Karpas-422 (cell line): Measurements from ENCODE around the gene NKX2-2. TPM values are rescaled to one million over a fixed set of nuclear protein-coding genes. Genes with fewer than 3 reads are reported as not detected.

ENCODE experiments used
- DNase-seq: peaks from one replicate; pipeline ENCODE4 v3.0.0-alpha.2; 2015
- H2AFZ ChIP-seq: fragments of 200-600 bp; sonication (generic); 2 replicates; pipeline ENCODE4 v1.6.1; 2014; ENCODE audit warnings: antibody characterized with exemption, low read length, mixed read lengths
- H3K27ac ChIP-seq: fragments of 200-600 bp; sonication (generic); 2 replicates; pipeline ENCODE4 v1.5.1; 2014; ENCODE audit warnings: mild to moderate bottlenecking, low read length, moderate library complexity
- H3K27me3 ChIP-seq: fragments of 200-600 bp; sonication (generic); 2 replicates; pipeline ENCODE4 v1.6.1; 2014; ENCODE audit warnings: low read length, mixed read lengths
- H3K36me3 ChIP-seq: fragments of 200-600 bp; sonication (generic); 2 replicates; pipeline ENCODE4 v1.6.1; 2014; ENCODE audit warnings: low read length, mixed read lengths; ENCODE audit not compliant: insufficient read depth
- H3K4me1 ChIP-seq: fragments of 200-600 bp; sonication (generic); 2 replicates; pipeline ENCODE4 v1.6.1; 2014; ENCODE audit warnings: mild to moderate bottlenecking, low read length, mixed read lengths
- H3K4me2 ChIP-seq: fragments of 200-600 bp; sonication (generic); 2 replicates; pipeline ENCODE4 v1.6.1; 2014; ENCODE audit warnings: low read length, low read depth, mild to moderate bottlenecking; ENCODE audit not compliant: poor library complexity, severe bottlenecking
- H3K4me3 ChIP-seq: fragments of 200-600 bp; sonication (generic); 2 replicates; pipeline ENCODE4 v1.5.1; 2014; ENCODE audit warnings: mild to moderate bottlenecking, antibody characterized with exemption, low read length, mixed read lengths
- H3K79me2 ChIP-seq: fragments of 200-600 bp; sonication (generic); 2 replicates; pipeline ENCODE4 v1.6.1; 2014; ENCODE audit warnings: mild to moderate bottlenecking, low read length, mixed read lengths
- H3K9ac ChIP-seq: fragments of 200-600 bp; sonication (generic); 2 replicates; pipeline ENCODE4 v1.6.0; 2014; ENCODE audit warnings: low read length
- H3K9me2 ChIP-seq: fragments of 200-600 bp; sonication (generic), shearing (Covaris generic); replicated peaks from 2 replicates; pipeline ENCODE4 v1.6.0; 2014; ENCODE audit warnings: mild to moderate bottlenecking, low read length, moderate library complexity; ENCODE audit not compliant: insufficient read depth
- H3K9me3 ChIP-seq: fragments of 300-700, 200-600 bp; sonication (generic); 2 replicates; pipeline ENCODE4 v1.6.1; 2014; ENCODE audit warnings: low read length, mixed read lengths
- H4K20me1 ChIP-seq: fragments of 200-600 bp; sonication (generic); 2 replicates; pipeline ENCODE4 v1.6.1; 2014; ENCODE audit warnings: mild to moderate bottlenecking, antibody characterized with exemption, low read length, low read depth; ENCODE audit not compliant: insufficient read depth
- total RNA-seq: library from RNA; depleted of rRNA; stranded (reverse); fragments of >200 nt; shearing (Covaris generic); gene quantifications from 2 replicates; pipeline ENCODE4 v1.2.3, GENCODE V29; 2014; ENCODE audit warnings: low replicate concordance

Gene NKX2-2
- total RNA-seq, 1 experiment from 2014 or later = not detected

- H3K4me2 ChIP-seq = no peak overlapping the region
- no peak overlapping the region for H2AFZ ChIP-seq
- no peak overlapping the region for H3K27ac ChIP-seq
- no peak overlapping the region for H3K9ac ChIP-seq
- H3K9me2 ChIP-seq = no peaks in the 10 kb centered on the region
- H3K4me1 ChIP-seq = no peaks in the 10 kb centered on the region
- no peak overlapping the region for H3K4me3 ChIP-seq
- H3K36me3 ChIP-seq = no peaks in the 10 kb centered on the region
- no peaks in the 10 kb centered on the region for H4K20me1 ChIP-seq
- H3K9me3 ChIP-seq = no peaks in the 10 kb centered on the region
- no peaks in the 10 kb centered on the region for H3K79me2 ChIP-seq
- H3K27me3 ChIP-seq = no peaks in the 10 kb centered on the region
- DNase-seq = no peak
These were observed 642 bp downstream of the NKX2-2 start for GRCh38 chr20:21513181-21513663.

- Histone ChIP-seq H3K4me2 (no peak overlapping the region), H3K27ac (no peak overlapping the region), H4K20me1 (no peaks in the 10 kb centered on the region), H3K79me2 (no peaks in the 10 kb centered on the region), H3K9me2 (no peaks in the 10 kb centered on the region), H3K36me3 (no peaks in the 10 kb centered on the region), H3K9me3 (no peaks in the 10 kb centered on the region), H3K27me3 (no peaks in the 10 kb centered on the region), H2AFZ (no peak overlapping the region), H3K4me1 (no peaks in the 10 kb centered on the region), H3K9ac (no peak overlapping the region), H3K4me3 (no peak overlapping the region)
- DNase-seq = no peak
These were observed 1.2 kb downstream of the NKX2-2 start for GRCh38 chr20:21512634-21513180.

DNA sequence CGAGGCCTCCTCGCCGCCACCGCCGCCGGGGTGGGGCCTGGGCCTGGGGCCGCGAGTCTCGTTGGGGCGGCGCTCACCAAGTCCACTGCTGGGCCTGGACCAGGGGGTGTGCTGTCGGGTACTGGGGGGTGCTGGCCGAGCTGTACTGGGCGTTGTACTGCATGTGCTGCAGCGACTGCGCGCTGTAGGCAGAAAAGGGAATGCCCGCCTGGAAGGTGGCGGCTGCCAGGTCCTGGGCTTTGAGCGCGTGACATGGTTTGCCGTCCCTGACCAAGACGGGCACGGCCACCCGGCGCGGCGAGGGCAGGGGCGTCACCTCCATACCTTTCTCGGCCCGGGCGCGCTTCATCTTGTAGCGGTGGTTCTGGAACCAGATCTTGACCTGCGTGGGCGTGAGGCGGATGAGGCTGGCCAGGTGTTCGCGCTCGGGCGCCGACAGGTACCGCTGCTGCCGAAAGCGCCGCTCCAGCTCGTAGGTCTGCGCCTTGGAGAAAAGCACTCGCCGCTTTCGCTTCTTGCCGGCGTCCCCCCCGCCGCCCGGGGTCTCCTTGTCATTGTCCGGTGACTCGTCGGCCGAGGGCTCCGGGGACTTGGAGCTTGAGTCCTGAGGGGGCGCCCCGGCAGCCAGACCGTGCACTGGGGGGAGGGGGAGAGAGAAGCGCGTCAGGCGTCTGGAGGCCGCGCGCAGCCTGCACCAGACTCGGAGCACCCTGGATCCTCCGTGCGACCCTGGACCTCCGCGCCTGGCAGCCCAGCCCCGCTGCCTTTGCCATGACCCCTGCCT lies 1.8 kb downstream of the NKX2-2 start:
- H3K27ac ChIP-seq = no peak overlapping the region
- no peaks in the 10 kb centered on the region for H3K9me2 ChIP-seq
- no peak overlapping the region for H3K4me3 ChIP-seq
- H3K36me3 ChIP-seq = no peaks in the 10 kb centered on the region
- no peaks in the 10 kb centered on the region for H3K79me2 ChIP-seq
- H3K4me1 ChIP-seq = no peaks in the 10 kb centered on the region
- no peak overlapping the region for H3K9ac ChIP-seq
- H4K20me1 ChIP-seq = no peaks in the 10 kb centered on the region
- H3K9me3 ChIP-seq = no peaks in the 10 kb centered on the region
- H3K4me2 ChIP-seq = no peak overlapping the region
- H2AFZ ChIP-seq = no peak overlapping the region
- no peaks in the 10 kb centered on the region for H3K27me3 ChIP-seq
- no peak for DNase-seq

DNA sequence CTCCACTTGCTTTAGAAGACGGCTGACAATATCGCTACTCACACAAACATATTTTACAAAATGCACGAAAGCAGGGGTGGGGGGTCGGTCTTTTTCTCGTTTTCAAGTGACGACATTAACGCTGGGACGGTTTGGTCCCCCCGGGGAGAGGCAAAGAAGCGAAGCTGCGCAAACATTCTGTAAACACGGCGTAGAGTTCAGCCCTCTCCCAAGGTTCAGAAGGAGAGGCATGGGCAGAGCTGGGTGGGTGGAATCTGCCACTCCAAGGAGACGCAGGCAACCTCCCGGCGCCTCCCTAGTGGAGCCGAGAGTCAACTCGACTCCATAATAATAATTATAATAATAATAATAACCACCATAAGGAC lies 2.4 kb downstream of the NKX2-2 start:
- H3K4me1 ChIP-seq = no peaks in the 10 kb centered on the region
- no peaks in the 10 kb centered on the region for H4K20me1 ChIP-seq
- DNase-seq = no peak
- no peak overlapping the region for H3K4me2 ChIP-seq
- no peaks in the 10 kb centered on the region for H3K27me3 ChIP-seq
- H3K36me3 ChIP-seq = no peaks in the 10 kb centered on the region
- no peak overlapping the region for H2AFZ ChIP-seq
- H3K9me2 ChIP-seq = no peaks in the 10 kb centered on the region
- no peaks in the 10 kb centered on the region for H3K9me3 ChIP-seq
- no peaks in the 10 kb centered on the region for H3K79me2 ChIP-seq
- no peak overlapping the region for H3K27ac ChIP-seq
- no peak overlapping the region for H3K9ac ChIP-seq
- H3K4me3 ChIP-seq = no peak overlapping the region

GRCh38 chr20:21510414-21511384 lies 3.2 kb downstream of the NKX2-2 start:
- no peaks in the 10 kb centered on the region for H3K27me3 ChIP-seq
- no peak overlapping the region for H3K4me2 ChIP-seq
- H3K9me3 ChIP-seq = no peaks in the 10 kb centered on the region
- no peaks in the 10 kb centered on the region for H3K4me1 ChIP-seq
- DNase-seq = no peak
- H3K4me3 ChIP-seq = no peak overlapping the region
- H3K36me3 ChIP-seq = no peaks in the 10 kb centered on the region
- no peaks in the 10 kb centered on the region for H3K79me2 ChIP-seq
- H2AFZ ChIP-seq = no peak overlapping the region
- H3K9ac ChIP-seq = no peak overlapping the region
- no peaks in the 10 kb centered on the region for H3K9me2 ChIP-seq
- no peaks in the 10 kb centered on the region for H4K20me1 ChIP-seq
- no peak overlapping the region for H3K27ac ChIP-seq

DNA sequence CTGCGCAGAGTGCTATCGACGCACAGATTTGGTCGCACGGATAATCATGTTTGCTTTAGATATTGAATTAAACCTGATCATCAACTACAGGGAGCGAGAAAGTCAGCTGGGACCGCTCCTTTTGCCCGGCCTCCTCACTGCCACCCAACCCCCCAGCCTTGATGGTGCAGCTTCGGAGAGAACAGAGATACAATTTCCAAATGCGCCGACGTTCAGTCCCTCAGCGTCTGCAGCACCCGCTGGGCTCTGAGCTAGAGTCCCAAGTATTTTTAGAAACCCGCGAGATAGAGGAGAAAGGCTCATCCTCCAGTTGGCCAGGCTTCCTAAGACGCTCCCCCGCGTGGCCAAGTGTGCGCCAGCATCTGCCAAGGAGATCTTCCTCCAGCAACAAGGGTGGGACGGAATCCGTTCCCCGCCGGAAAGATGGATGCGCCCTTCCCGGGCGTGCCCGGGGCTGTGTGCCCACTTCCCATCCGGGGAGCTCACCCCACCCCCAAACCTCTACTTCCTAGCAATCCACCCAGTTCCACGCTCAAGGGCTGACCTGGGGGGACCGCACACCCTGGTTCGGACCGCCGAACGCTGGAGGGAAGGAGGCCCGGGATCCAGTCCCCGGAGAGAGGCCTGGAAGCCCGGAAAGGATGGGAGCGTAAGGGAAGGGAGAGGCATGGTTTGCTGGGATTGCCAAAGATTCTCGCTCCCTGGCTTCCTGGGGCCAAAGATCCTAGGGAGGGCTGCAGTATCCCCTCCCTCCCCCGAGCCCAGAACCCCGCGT lies 4.1 kb downstream of the NKX2-2 start:
- DNase-seq = no peak
- Histone ChIP-seq H3K4me3 (no peak overlapping the region), H3K9ac (no peak overlapping the region), H3K27ac (no peak overlapping the region), H3K4me2 (no peak overlapping the region), H3K27me3 (no peaks in the 10 kb centered on the region), H4K20me1 (no peaks in the 10 kb centered on the region), H3K9me2 (no peaks in the 10 kb centered on the region), H3K36me3 (no peaks in the 10 kb centered on the region), H3K4me1 (no peaks in the 10 kb centered on the region), H3K9me3 (no peaks in the 10 kb centered on the region), H2AFZ (no peak overlapping the region), H3K79me2 (no peaks in the 10 kb centered on the region)

DNA sequence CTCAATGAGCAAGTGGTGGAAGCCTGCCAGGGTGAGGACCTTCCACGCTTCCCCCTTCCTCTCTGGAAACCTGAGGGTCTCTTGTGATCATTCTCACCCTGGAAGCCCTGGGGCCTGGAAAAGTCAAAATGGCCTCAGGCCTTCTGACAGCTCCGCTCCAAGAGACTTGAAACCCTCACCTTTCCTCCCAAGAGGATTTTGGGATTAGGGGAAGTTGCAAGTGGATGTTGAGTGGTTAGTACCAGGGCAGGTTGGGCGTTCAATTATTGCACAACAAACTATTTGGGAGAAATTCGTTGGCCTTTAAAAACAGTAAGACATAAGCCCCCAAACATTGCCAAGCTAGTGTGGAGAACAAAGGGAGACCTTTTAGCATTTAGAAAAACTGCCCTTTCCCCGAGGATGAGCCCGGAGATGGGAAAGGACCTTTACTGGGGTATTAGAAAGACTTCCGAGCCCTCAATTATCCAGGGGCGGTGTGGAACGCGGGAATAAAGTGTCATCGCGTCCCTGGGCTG lies 4.7 kb downstream of the NKX2-2 start:
- no peak for DNase-seq
- H4K20me1 ChIP-seq = no peaks in the 10 kb centered on the region
- H3K9me2 ChIP-seq = no peaks in the 10 kb centered on the region
- no peak overlapping the region for H3K4me3 ChIP-seq
- no peaks in the 10 kb centered on the region for H3K79me2 ChIP-seq
- H3K4me1 ChIP-seq = no peaks in the 10 kb centered on the region
- H3K9me3 ChIP-seq = no peaks in the 10 kb centered on the region
- H3K27ac ChIP-seq = no peak overlapping the region
- no peak overlapping the region for H2AFZ ChIP-seq
- no peak overlapping the region for H3K4me2 ChIP-seq
- no peaks in the 10 kb centered on the region for H3K36me3 ChIP-seq
- no peaks in the 10 kb centered on the region for H3K27me3 ChIP-seq
- no peak overlapping the region for H3K9ac ChIP-seq
